ENCODE results near the gene PDLIM7.

PDLIM7 gene

GRCh38 chr5:177512736-177513380 lies 15.5 kb upstream of the PDLIM7 start:
- H2BK12ac ChIP-seq (ENCODE audit: low read length), result no peak overlapping the region
- no peak overlapping the region for H3K23ac ChIP-seq (ENCODE audit: low read length)
- H3K14ac ChIP-seq (ENCODE audit: low read length), result no peak overlapping the region
- peaks cover 6% of the 10 kb centered on the region for H3K79me1 ChIP-seq (ENCODE audit: low read length)
- no peak overlapping the region for H4K91ac ChIP-seq (ENCODE audit: low read depth, low read length)
- no peaks in the 10 kb centered on the region for H3K9me3 ChIP-seq (ENCODE audit: insufficient read depth, low read depth, low read length)
- no peak overlapping the region for H3K9ac ChIP-seq (ENCODE audit: low read length)
- H3K4me3 ChIP-seq (ENCODE audit: low read depth, low read length), result no peak overlapping the region
- no peak overlapping the region for H2BK5ac ChIP-seq (ENCODE audit: low read depth, low read length, poor library complexity)
- no peak overlapping the region for H2BK120ac ChIP-seq (ENCODE audit: insufficient read depth, low read length, poor library complexity)
- H4K12ac ChIP-seq (ENCODE audit: low read depth, low read length), result no peak overlapping the region
- no peak overlapping the region for H2AFZ ChIP-seq (ENCODE audit: insufficient read depth, low read length, poor library complexity)
- no peak overlapping the region for H3K27ac ChIP-seq (ENCODE audit: low read depth, low read length)
- WGBS (ENCODE audit: extremely low coverage, insufficient coverage, insufficient read length), result no CpG with 5 or more reads among the region's 16 CpGs
- no peak for DNase-seq
- H2AK5ac ChIP-seq (ENCODE audit: low read length), result no peak overlapping the region
- H3K36me3 ChIP-seq (ENCODE audit: control insufficient read depth in 1 of 2, insufficient read depth in 2 of 2, low read length in 2 of 2), result peaks cover 58 to 64% of the 10 kb centered on the region in 2 experiments
- peaks cover 4 to 6% of the 10 kb centered on the region in 2 experiments for H3K4me1 ChIP-seq (ENCODE audit: control insufficient read depth in 1 of 2, insufficient read depth in 2 of 2, low read length in 2 of 2)
- no peak overlapping the region for H4K8ac ChIP-seq (ENCODE audit: low read depth, low read length)
- H3K79me2 ChIP-seq (ENCODE audit: control insufficient read depth, insufficient read depth, low read length, poor library complexity), result peaks cover 3% of the 10 kb centered on the region
- no peak overlapping the region for H3K18ac ChIP-seq (ENCODE audit: low read length)
- H3K27me3 ChIP-seq (ENCODE audit: insufficient read depth, low read length), result no peaks in the 10 kb centered on the region
- no peak overlapping the region for H3K4me2 ChIP-seq (ENCODE audit: low read length)
- no peak overlapping the region for H3K4ac ChIP-seq (ENCODE audit: low read depth, low read length)

GRCh38 chr5:177511796-177512675 lies 14.6 kb upstream of the PDLIM7 start:
- Histone ChIP-seq H3K4me1 (ENCODE audit: control insufficient read depth in 1 of 2, insufficient read depth in 2 of 2, low read length in 2 of 2) (peaks cover 4 to 6% of the 10 kb centered on the region in 2 experiments), H3K4ac (ENCODE audit: low read depth, low read length) (no peak overlapping the region), H2AK5ac (ENCODE audit: low read length) (no peak overlapping the region), H4K91ac (ENCODE audit: low read depth, low read length) (no peak overlapping the region), H3K4me2 (ENCODE audit: low read length) (no peak overlapping the region), H3K23ac (ENCODE audit: low read length) (no peak overlapping the region), H4K12ac (ENCODE audit: low read depth, low read length) (no peak overlapping the region), H3K27ac (ENCODE audit: low read depth, low read length) (no peak overlapping the region), H4K8ac (ENCODE audit: low read depth, low read length) (no peak overlapping the region), H3K79me2 (ENCODE audit: control insufficient read depth, insufficient read depth, low read length, poor library complexity) (peaks cover 2% of the 10 kb centered on the region), H2AFZ (ENCODE audit: insufficient read depth, low read length, poor library complexity) (no peak overlapping the region), H3K4me3 (ENCODE audit: low read depth, low read length) (no peak overlapping the region), H3K79me1 (ENCODE audit: low read length) (peaks cover 3% of the 10 kb centered on the region), H2BK12ac (ENCODE audit: low read length) (no peak overlapping the region), H3K14ac (ENCODE audit: low read length) (no peak overlapping the region), H3K9me3 (ENCODE audit: insufficient read depth, low read depth, low read length) (no peaks in the 10 kb centered on the region), H3K27me3 (ENCODE audit: insufficient read depth, low read length) (no peaks in the 10 kb centered on the region), H2BK5ac (ENCODE audit: low read depth, low read length, poor library complexity) (no peak overlapping the region), H3K36me3 (ENCODE audit: control insufficient read depth in 1 of 2, insufficient read depth in 2 of 2, low read length in 2 of 2) (peaks cover 58 to 67% of the 10 kb centered on the region in 2 experiments), H2BK120ac (ENCODE audit: insufficient read depth, low read length, poor library complexity) (no peak overlapping the region), H3K18ac (ENCODE audit: low read length) (no peak overlapping the region), H3K9ac (ENCODE audit: low read length) (no peak overlapping the region)
- no CpG with 5 or more reads among the region's 34 CpGs for WGBS (ENCODE audit: extremely low coverage, insufficient coverage, insufficient read length)
- no peak for DNase-seq

DNA sequence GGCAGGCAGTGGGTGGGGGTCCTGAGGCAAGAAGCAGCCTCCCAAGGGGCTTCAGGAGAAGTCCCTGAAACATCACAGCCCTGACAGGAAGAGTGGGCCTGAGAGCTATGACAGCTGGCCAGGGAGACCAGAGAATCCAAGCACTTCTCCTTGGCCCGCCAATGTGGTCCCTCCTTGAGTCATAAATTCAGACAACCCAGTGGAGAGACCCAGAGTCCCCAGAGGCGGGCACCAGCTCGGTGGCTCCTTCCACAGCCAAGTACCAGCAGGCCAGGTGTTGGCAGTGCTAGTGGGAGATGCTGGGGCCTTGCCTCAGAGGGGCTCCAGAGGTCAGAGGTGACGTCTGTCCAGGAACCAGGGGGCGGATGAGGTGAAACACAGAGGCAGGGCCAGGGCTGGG lies 13.8 kb upstream of the PDLIM7 start:
- no peak overlapping the region for H2BK12ac ChIP-seq (ENCODE audit: low read length)
- no peak overlapping the region for H3K23ac ChIP-seq (ENCODE audit: low read length)
- H2AFZ ChIP-seq (ENCODE audit: insufficient read depth, low read length, poor library complexity), result no peak overlapping the region
- no peak overlapping the region for H3K27ac ChIP-seq (ENCODE audit: low read depth, low read length)
- no peak overlapping the region for H2BK120ac ChIP-seq (ENCODE audit: insufficient read depth, low read length, poor library complexity)
- H3K4ac ChIP-seq (ENCODE audit: low read depth, low read length), result no peak overlapping the region
- H3K36me3 ChIP-seq (ENCODE audit: control insufficient read depth in 1 of 2, insufficient read depth in 2 of 2, low read length in 2 of 2), result peaks cover 58 to 67% of the 10 kb centered on the region in 2 experiments
- no peak overlapping the region for H2BK5ac ChIP-seq (ENCODE audit: low read depth, low read length, poor library complexity)
- DNase-seq, result no peak
- peaks cover 3 to 4% of the 10 kb centered on the region in 2 experiments for H3K4me1 ChIP-seq (ENCODE audit: control insufficient read depth in 1 of 2, insufficient read depth in 2 of 2, low read length in 2 of 2)
- no peak overlapping the region for H2AK5ac ChIP-seq (ENCODE audit: low read length)
- H4K91ac ChIP-seq (ENCODE audit: low read depth, low read length), result no peak overlapping the region
- H3K18ac ChIP-seq (ENCODE audit: low read length), result no peak overlapping the region
- H4K8ac ChIP-seq (ENCODE audit: low read depth, low read length), result no peak overlapping the region
- no peak overlapping the region for H4K12ac ChIP-seq (ENCODE audit: low read depth, low read length)
- H3K79me2 ChIP-seq (ENCODE audit: control insufficient read depth, insufficient read depth, low read length, poor library complexity), result no peaks in the 10 kb centered on the region
- no peak overlapping the region for H3K9ac ChIP-seq (ENCODE audit: low read length)
- WGBS (ENCODE audit: extremely low coverage, insufficient coverage, insufficient read length), result no CpG with 5 or more reads among the region's 5 CpGs
- H3K4me3 ChIP-seq (ENCODE audit: low read depth, low read length), result no peak overlapping the region
- no peaks in the 10 kb centered on the region for H3K9me3 ChIP-seq (ENCODE audit: insufficient read depth, low read depth, low read length)
- no peaks in the 10 kb centered on the region for H3K27me3 ChIP-seq (ENCODE audit: insufficient read depth, low read length)
- no peaks in the 10 kb centered on the region for H3K79me1 ChIP-seq (ENCODE audit: low read length)
- H3K4me2 ChIP-seq (ENCODE audit: low read length), result no peak overlapping the region
- H3K14ac ChIP-seq (ENCODE audit: low read length), result no peak overlapping the region

DNA sequence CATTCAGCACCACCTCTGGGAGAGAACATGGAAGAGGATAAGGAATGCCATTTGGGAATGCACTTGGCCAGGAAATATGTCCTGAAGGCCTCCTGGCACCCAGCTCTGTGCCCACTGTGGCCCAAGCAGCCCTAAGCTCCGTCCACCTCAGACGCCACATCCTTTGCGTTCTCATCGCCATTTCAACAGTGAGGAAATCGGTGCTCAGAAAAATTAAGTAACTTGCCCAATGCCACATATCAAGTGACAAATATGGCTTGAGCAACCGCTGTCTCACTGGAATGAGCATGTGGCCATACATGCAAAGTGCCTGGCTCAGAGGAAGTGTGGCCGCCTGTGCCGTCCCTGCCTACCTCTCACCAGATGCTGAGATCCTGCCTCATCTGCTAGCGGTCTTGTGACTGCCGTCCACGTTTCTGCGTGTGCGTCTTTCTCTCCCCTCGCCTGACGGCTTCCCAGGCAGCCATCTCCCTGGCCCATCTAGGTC lies 13.2 kb upstream of the PDLIM7 start:
- Histone ChIP-seq H3K4me1 (ENCODE audit: control insufficient read depth in 1 of 2, insufficient read depth in 2 of 2, low read length in 2 of 2) (no peaks in the 10 kb centered on the region), H2BK120ac (ENCODE audit: insufficient read depth, low read length, poor library complexity) (no peak overlapping the region), H3K23ac (ENCODE audit: low read length) (no peak overlapping the region), H3K36me3 (ENCODE audit: control insufficient read depth in 1 of 2, insufficient read depth in 2 of 2, low read length in 2 of 2) (peaks cover 56 to 64% of the 10 kb centered on the region in 2 experiments), H3K9me3 (ENCODE audit: insufficient read depth, low read depth, low read length) (no peaks in the 10 kb centered on the region), H3K27me3 (ENCODE audit: insufficient read depth, low read length) (no peaks in the 10 kb centered on the region), H2AK5ac (ENCODE audit: low read length) (no peak overlapping the region), H3K4ac (ENCODE audit: low read depth, low read length) (no peak overlapping the region), H3K27ac (ENCODE audit: low read depth, low read length) (no peak overlapping the region), H3K79me2 (ENCODE audit: control insufficient read depth, insufficient read depth, low read length, poor library complexity) (no peaks in the 10 kb centered on the region), H4K8ac (ENCODE audit: low read depth, low read length) (no peak overlapping the region), H3K4me3 (ENCODE audit: low read depth, low read length) (no peak overlapping the region), H2BK5ac (ENCODE audit: low read depth, low read length, poor library complexity) (no peak overlapping the region), H3K18ac (ENCODE audit: low read length) (no peak overlapping the region), H2AFZ (ENCODE audit: insufficient read depth, low read length, poor library complexity) (no peak overlapping the region), H3K14ac (ENCODE audit: low read length) (no peak overlapping the region), H3K4me2 (ENCODE audit: low read length) (no peak overlapping the region), H4K12ac (ENCODE audit: low read depth, low read length) (no peak overlapping the region), H2BK12ac (ENCODE audit: low read length) (no peak overlapping the region), H3K79me1 (ENCODE audit: low read length) (no peaks in the 10 kb centered on the region), H3K9ac (ENCODE audit: low read length) (no peak overlapping the region), H4K91ac (ENCODE audit: low read depth, low read length) (no peak overlapping the region)
- no CpG with 5 or more reads among the region's 15 CpGs for WGBS (ENCODE audit: extremely low coverage, insufficient coverage, insufficient read length)
- peak; percentile 49 to 52 for DNase-seq

Data from trophoblast cell (in vitro differentiated cells and primary cell).